DOHH2 (cell line): ENCODE measurements around the gene HLA-F.

ENCODE experiments used
- H3F3A ChIP-seq: fragments of 200-600 bp; sonication (generic), shearing (Covaris generic); 2 replicates; pipeline ENCODE4 v1.6.0; 2016; ENCODE audit warnings: antibody characterized with exemption, mild to moderate bottlenecking; ENCODE audit not compliant: control insufficient read depth, insufficient read depth
- H3K27ac ChIP-seq: fragments of 200-600 bp; sonication (generic); 2 replicates; pipeline ENCODE4 v1.5.1; 2014; ENCODE audit warnings: low read depth, mild to moderate bottlenecking, low read length, moderate library complexity
- H3K27me3 ChIP-seq: fragments of 200-600 bp; sonication (generic); 2 replicates; pipeline ENCODE4 v1.6.1; 2014; ENCODE audit warnings: mild to moderate bottlenecking, low read length, mixed read lengths; ENCODE audit not compliant: control insufficient read depth
- H3K36me3 ChIP-seq: fragments of 200-600 bp; sonication (generic); 2 replicates; pipeline ENCODE4 v1.6.1; 2014; ENCODE audit warnings: mild to moderate bottlenecking, low read length, moderate library complexity, mixed read lengths; ENCODE audit not compliant: control insufficient read depth
- H3K4me1 ChIP-seq: fragments of 200-600 bp; sonication (generic); 2 replicates; pipeline ENCODE4 v1.6.1; 2014; ENCODE audit warnings: mild to moderate bottlenecking, low read length, mixed read lengths; ENCODE audit not compliant: control insufficient read depth
- H3K4me2 ChIP-seq: fragments of 200-600 bp; sonication (generic); 2 replicates; pipeline ENCODE4 v1.6.0; 2014; ENCODE audit warnings: mild to moderate bottlenecking, low read length, moderate library complexity
- H3K4me3 ChIP-seq: fragments of 200-600 bp; sonication (generic); 2 replicates; pipeline ENCODE4 v1.5.1; 2014; ENCODE audit warnings: mild to moderate bottlenecking, low read length, mixed read lengths
- H3K79me2 ChIP-seq: fragments of 200-600 bp; sonication (generic); 2 replicates; pipeline ENCODE4 v1.6.1; 2014; ENCODE audit warnings: mild to moderate bottlenecking, low read length, mixed read lengths; ENCODE audit not compliant: control insufficient read depth
- H3K9me2 ChIP-seq: fragments of 200-600 bp; sonication (generic); replicated peaks from 2 replicates; pipeline ENCODE4 v1.6.1; 2014; ENCODE audit warnings: mild to moderate bottlenecking, low read length, mixed read lengths; ENCODE audit not compliant: control insufficient read depth
- H3K9me3 ChIP-seq: fragments of 200-600 bp; sonication (generic); 2 replicates; pipeline ENCODE4 v1.6.1; 2014; ENCODE audit warnings: antibody characterized with exemption, low read length, mixed read lengths; ENCODE audit not compliant: control insufficient read depth, insufficient read depth
- H4K20me1 ChIP-seq: fragments of 200-600 bp; sonication (generic); 2 replicates; pipeline ENCODE4 v1.6.0; 2014; ENCODE audit warnings: low read depth, mild to moderate bottlenecking, antibody characterized with exemption, low read length, moderate library complexity; ENCODE audit not compliant: control insufficient read depth, insufficient read depth
- CTCF ChIP-seq: fragments of 200-600 bp; sonication (generic); IDR thresholded peaks from one replicate; pipeline ENCODE4 v1.5.1; 2014; ENCODE audit warnings: antibody characterized with exemption, mild to moderate bottlenecking, low read depth, low read length; ENCODE audit not compliant: poor library complexity, severe bottlenecking
- EZH2phosphoT487 ChIP-seq: fragments of 200-600 bp; sonication (generic); IDR thresholded peaks from 2 replicates; pipeline ENCODE4 v1.6.1; 2017; ENCODE audit warnings: borderline replicate concordance, mild to moderate bottlenecking, antibody characterized with exemption, low read length, moderate library complexity, mixed read lengths

The HLA-F gene

GRCh38 chr6:29750709-29751108, 27.5 kb downstream of the HLA-F start:
- Histone ChIP-seq H3K9me3 (no peaks in the 10 kb centered on the region), H3K4me2 (no peak overlapping the region), H3K4me1 (peaks cover 38% of the 10 kb centered on the region), H3K36me3 (peaks cover 3% of the 10 kb centered on the region; the same call in 1 of the 2 replicates), H3K4me3 (no peak overlapping the region), H3F3A (no peaks in the 10 kb centered on the region), H4K20me1 (no peaks in the 10 kb centered on the region), H3K27ac (no peak overlapping the region), H3K27me3 (no peaks in the 10 kb centered on the region), H3K79me2 (no peaks in the 10 kb centered on the region), H3K9me2 (no peaks in the 10 kb centered on the region)
- TF ChIP-seq EZH2phosphoT487, result no peak
- TF ChIP-seq CTCF, result no peak

GRCh38 chr6:29751480-29751879, 28.2 kb downstream of the HLA-F start:
- no peaks in the 10 kb centered on the region for H3K27me3 ChIP-seq
- H3K27ac ChIP-seq, result no peak overlapping the region
- H3K36me3 ChIP-seq, result peaks cover 3% of the 10 kb centered on the region; the same call in 1 of the 2 replicates
- peak overlapping the region; percentile 90 for H3K4me2 ChIP-seq
- no peaks in the 10 kb centered on the region for H3K79me2 ChIP-seq
- H3K4me3 ChIP-seq, result peak overlapping the region; percentile 96
- H3K9me3 ChIP-seq, result no peaks in the 10 kb centered on the region
- no peaks in the 10 kb centered on the region for H3F3A ChIP-seq
- H3K9me2 ChIP-seq, result no peaks in the 10 kb centered on the region
- H4K20me1 ChIP-seq, result no peaks in the 10 kb centered on the region
- TF ChIP-seq CTCF (no peak), EZH2phosphoT487 (no peak)
- peaks cover 36% of the 10 kb centered on the region for H3K4me1 ChIP-seq

- no peaks in the 10 kb centered on the region for H3K9me3 ChIP-seq
- peak overlapping the region; percentile 96 for H3K4me3 ChIP-seq
- TF ChIP-seq CTCF, result peak; percentile 96
- no peak for TF ChIP-seq EZH2phosphoT487
- no peaks in the 10 kb centered on the region for H4K20me1 ChIP-seq
- H3K36me3 ChIP-seq, result peaks cover 3% of the 10 kb centered on the region; the same call in 1 of the 2 replicates
- peak overlapping the region; percentile 70 for H3K27ac ChIP-seq
- H3K79me2 ChIP-seq, result no peaks in the 10 kb centered on the region
- H3F3A ChIP-seq, result no peaks in the 10 kb centered on the region
- peak overlapping the region; percentile 90 for H3K4me2 ChIP-seq
- H3K4me1 ChIP-seq, result peaks cover 33% of the 10 kb centered on the region
- H3K27me3 ChIP-seq, result no peaks in the 10 kb centered on the region
- no peaks in the 10 kb centered on the region for H3K9me2 ChIP-seq
Observed at GRCh38 chr6:29752451-29753308, 29.4 kb downstream of the HLA-F start.
